CD4-positive, alpha-beta T cell (primary cell): ENCODE data around the gene PDX1. TPM values are rescaled to one million over a fixed set of nuclear protein-coding genes. Genes with fewer than 3 reads are reported as not detected.

Experiments
- ATAC-seq: fragments of 200-7000 bp; cut with Tn5 transposase; one replicate; pipeline ENCODE4 v1.10.0; 2022; ENCODE audit warnings: mild to moderate bottlenecking; ENCODE audit not compliant: poor library complexity
- CTCF ChIA-PET: fragments of 350-600 bp; sonication (Branson Sonifier 250); formaldehyde crosslinking; loops from one replicate; lab custom pipeline; 2021; ENCODE audit warnings: antibody characterized with exemption, inconsistent platforms; lab: Charles Lee
- POLR2A ChIA-PET: fragments of 350-600 bp; sonication (Branson Sonifier 250); formaldehyde crosslinking; loops from one replicate; lab custom pipeline; 2021; ENCODE audit warnings: antibody characterized with exemption, inconsistent platforms; lab: Charles Lee
- DNase-seq, 14 experiments: peaks; one replicate each; pipeline ENCODE4 v3.0.0-alpha.2; 2013 to 2020; ENCODE audit warnings: mixed read lengths in 2 of 14
- H3K27ac ChIP-seq, 2 donors: one replicate each; pipeline versions ENCODE4 v1.5.1 to v1.7.0; 2013; ENCODE audit warnings: low read length in 2 of 2, low read depth in 1 of 2, mild to moderate bottlenecking in 1 of 2
- H3K27me3 ChIP-seq, 2 experiments: 1 replicate in 1 of 2; 2 replicates in 1 of 2; pipeline versions ENCODE4 v1.6.1 to v1.7.0; 2013; ENCODE audit warnings: low read length in 2 of 2, control low read depth in 1 of 2, mild to moderate bottlenecking in 1 of 2, moderate library complexity in 1 of 2; ENCODE audit not compliant: insufficient read depth in 2 of 2, control insufficient read depth in 1 of 2
- H3K36me3 ChIP-seq: one replicate; pipeline ENCODE4 v1.6.1; 2013; ENCODE audit warnings: low read length, control low read depth; ENCODE audit not compliant: insufficient read depth
- H3K4me1 ChIP-seq: one replicate; pipeline ENCODE4 v1.6.1; 2013; ENCODE audit warnings: low read length, control low read depth; ENCODE audit not compliant: insufficient read depth
- H3K4me3 ChIP-seq: one replicate; pipeline ENCODE4 v1.5.1; 2013; ENCODE audit warnings: mild to moderate bottlenecking, low read length, moderate library complexity
- H3K9me3 ChIP-seq, 2 experiments: 1 replicate in 1 of 2; 2 replicates in 1 of 2; pipeline versions ENCODE4 v1.6.1 to v1.7.0; 2013; ENCODE audit warnings: low read length in 2 of 2, mild to moderate bottlenecking in 2 of 2, control low read depth in 1 of 2, moderate library complexity in 1 of 2; ENCODE audit not compliant: control insufficient read depth in 1 of 2, insufficient read depth in 1 of 2
- H3K27ac Mint-ChIP-seq: one replicate; pipeline ENCODE4 v1.8.0; 2020; ENCODE audit warnings: mixed read lengths
- H3K27me3 Mint-ChIP-seq: one replicate; pipeline ENCODE4 v1.8.0; 2021; ENCODE audit warnings: mixed read lengths
- H3K36me3 Mint-ChIP-seq: one replicate; pipeline ENCODE4 v1.8.0; 2021; ENCODE audit warnings: low read depth, mixed read lengths
- H3K4me1 Mint-ChIP-seq: one replicate; pipeline ENCODE4 v1.8.0; 2021; ENCODE audit warnings: low read depth, mixed read lengths
- H3K4me3 Mint-ChIP-seq: one replicate; pipeline ENCODE4 v1.8.0; 2020; ENCODE audit warnings: mild to moderate bottlenecking, mixed read lengths
- H3K9me3 Mint-ChIP-seq: one replicate; pipeline ENCODE4 v1.8.0; 2020; ENCODE audit warnings: mixed read lengths
- intact Hi-C, 2 experiments: fragments of 100-400 bp; cut with DNase I in 1 of 2; cut with micrococcal nuclease in 1 of 2; formaldehyde crosslinking; loops; one replicate each; pipeline versions ENCODE4 v1.15.1 to v1.9.0; 2023 to 2025; cut with DNase I, micrococcal nuclease
- total RNA-seq, 174 experiments: library from RNA in 2 of 174; stranded (reverse) in 2 of 174; gene quantifications; one replicate each; pipeline ENCODE4 v1.2.3 and lab custom pipeline; 2021 to 2026
- TF ChIP-seq, protein P1 (sequence below): fragments of 200-600 bp; IDR thresholded peaks from one replicate; pipeline ENCODE4 v1.8.0; 2022; ENCODE audit warnings: antibody characterized with exemption, mild to moderate bottlenecking

PDX1 gene
- total RNA-seq, 2 experiments from 2014 or later: not detected

- no peaks in the 10 kb centered on the region for H3K36me3 ChIP-seq
- peaks cover 82% of the 10 kb centered on the region for H3K27me3 Mint-ChIP-seq
- ChIA-PET POLR2A (no interaction called here), CTCF (no interaction called here)
- H3K4me3 ChIP-seq: no peak overlapping the region
- no peaks in the 10 kb centered on the region for H3K9me3 Mint-ChIP-seq
- peaks cover 38% of the 10 kb centered on the region for H3K4me1 ChIP-seq
- no peak overlapping the region for H3K27ac Mint-ChIP-seq
- H3K9me3 ChIP-seq: peaks cover 0 to 52% of the 10 kb centered on the region in 2 experiments
- H3K4me3 Mint-ChIP-seq: no peak overlapping the region
- intact Hi-C loops: no loop called here
- peaks cover 79 to 98% of the 10 kb centered on the region in 2 experiments for H3K27me3 ChIP-seq
- peaks cover 54% of the 10 kb centered on the region for H3K4me1 Mint-ChIP-seq
- DNase-seq (no peak), ATAC-seq (no peak)
- H3K36me3 Mint-ChIP-seq: no peaks in the 10 kb centered on the region
- H3K27ac ChIP-seq: no peak overlapping the region
- TF ChIP-seq, protein P1, sequence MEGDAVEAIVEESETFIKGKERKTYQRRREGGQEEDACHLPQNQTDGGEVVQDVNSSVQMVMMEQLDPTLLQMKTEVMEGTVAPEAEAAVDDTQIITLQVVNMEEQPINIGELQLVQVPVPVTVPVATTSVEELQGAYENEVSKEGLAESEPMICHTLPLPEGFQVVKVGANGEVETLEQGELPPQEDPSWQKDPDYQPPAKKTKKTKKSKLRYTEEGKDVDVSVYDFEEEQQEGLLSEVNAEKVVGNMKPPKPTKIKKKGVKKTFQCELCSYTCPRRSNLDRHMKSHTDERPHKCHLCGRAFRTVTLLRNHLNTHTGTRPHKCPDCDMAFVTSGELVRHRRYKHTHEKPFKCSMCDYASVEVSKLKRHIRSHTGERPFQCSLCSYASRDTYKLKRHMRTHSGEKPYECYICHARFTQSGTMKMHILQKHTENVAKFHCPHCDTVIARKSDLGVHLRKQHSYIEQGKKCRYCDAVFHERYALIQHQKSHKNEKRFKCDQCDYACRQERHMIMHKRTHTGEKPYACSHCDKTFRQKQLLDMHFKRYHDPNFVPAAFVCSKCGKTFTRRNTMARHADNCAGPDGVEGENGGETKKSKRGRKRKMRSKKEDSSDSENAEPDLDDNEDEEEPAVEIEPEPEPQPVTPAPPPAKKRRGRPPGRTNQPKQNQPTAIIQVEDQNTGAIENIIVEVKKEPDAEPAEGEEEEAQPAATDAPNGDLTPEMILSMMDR: no peak
Observed at GRCh38 chr13:27924529-27925141, 4.8 kb downstream of the PDX1 start.

DNA sequence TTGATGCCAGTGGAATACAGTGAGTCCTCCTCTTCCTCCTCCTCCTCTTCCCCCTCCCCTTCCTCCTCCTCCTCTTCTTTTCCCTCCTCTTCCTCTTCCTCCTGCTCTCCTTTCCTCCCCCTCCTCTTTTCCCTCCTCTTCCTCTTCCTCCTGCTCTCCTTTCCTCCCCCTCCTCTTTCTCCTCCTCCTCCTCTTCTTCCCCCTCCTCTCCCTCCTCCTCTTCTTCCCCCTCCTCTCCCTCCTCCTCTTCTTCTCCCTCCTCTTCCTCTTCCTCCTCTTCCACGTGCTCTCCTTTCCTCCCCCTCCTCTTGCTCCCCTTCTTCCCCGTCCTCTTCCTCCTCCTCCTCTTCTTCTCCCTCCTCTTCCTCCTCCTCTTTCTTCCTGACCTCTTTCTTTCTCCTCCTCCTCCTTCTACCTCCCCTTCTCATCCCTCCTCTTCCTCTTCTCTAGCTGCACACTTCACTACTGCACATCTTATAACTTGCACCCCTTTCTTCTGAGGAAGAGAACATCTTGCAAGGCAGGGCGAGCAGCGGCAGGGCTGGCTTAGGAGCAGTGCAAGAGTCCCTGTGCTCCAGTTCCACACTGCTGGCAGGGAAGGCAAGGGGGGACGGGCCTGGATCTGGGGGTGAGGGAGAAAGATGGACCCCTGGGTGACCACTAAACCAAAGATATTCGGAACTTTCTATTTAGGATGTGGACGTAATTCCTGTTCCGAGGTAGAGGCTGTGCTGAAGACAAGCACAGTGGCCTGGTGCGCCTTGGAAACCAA is 5.6 kb downstream of the PDX1 start:
- no peaks in the 10 kb centered on the region for H3K9me3 Mint-ChIP-seq
- H3K4me1 Mint-ChIP-seq: peaks cover 57% of the 10 kb centered on the region
- intact Hi-C loops: no loop called here
- ChIA-PET POLR2A (no interaction called here), CTCF (no interaction called here)
- Histone ChIP-seq H3K36me3 (no peaks in the 10 kb centered on the region), H3K4me3 (no peak overlapping the region), H3K9me3 (peaks cover 0 to 48% of the 10 kb centered on the region in 2 experiments), H3K4me1 (peaks cover 32% of the 10 kb centered on the region), H3K27ac (no peak overlapping the region), H3K27me3 (peaks cover 85 to 100% of the 10 kb centered on the region in 2 experiments)
- no peak overlapping the region for H3K4me3 Mint-ChIP-seq
- H3K27me3 Mint-ChIP-seq: peaks cover 86% of the 10 kb centered on the region
- no peaks in the 10 kb centered on the region for H3K36me3 Mint-ChIP-seq
- no peak for ATAC-seq
- DNase-seq: no peak
- TF ChIP-seq, protein P1: no peak
- no peak overlapping the region for H3K27ac Mint-ChIP-seq

GRCh38 chr13:27926644-27927434 is 7.0 kb downstream of the PDX1 start:
- peaks cover 0 to 38% of the 10 kb centered on the region in 2 experiments for H3K9me3 ChIP-seq
- Mint-ChIP-seq H3K9me3 (no peaks in the 10 kb centered on the region), H3K27ac (no peak overlapping the region), H3K27me3 (peaks cover 94% of the 10 kb centered on the region), H3K36me3 (no peaks in the 10 kb centered on the region), H3K4me1 (peaks cover 50% of the 10 kb centered on the region), H3K4me3 (peak overlapping the region; percentile 56)
- intact Hi-C loops: no loop called here
- DNase-seq (no peak), ATAC-seq (no peak)
- TF ChIP-seq, protein P1: no peak
- POLR2A ChIA-PET: no interaction called here
- no peak overlapping the region for H3K27ac ChIP-seq
- CTCF ChIA-PET: no interaction called here
- peaks cover 18% of the 10 kb centered on the region for H3K4me1 ChIP-seq
- no peak overlapping the region for H3K4me3 ChIP-seq
- H3K36me3 ChIP-seq: no peaks in the 10 kb centered on the region
- H3K27me3 ChIP-seq: peaks cover 76 to 98% of the 10 kb centered on the region in 2 experiments
